Testis (tissue), 2 donors: Measurements from ENCODE around the gene TM4SF5.

Experiments used
- POLR2A ChIP-seq: fragments of 450-650 bp; IDR thresholded peaks from one replicate; pipeline ENCODE4 v1.6.1; 2017; ENCODE audit warnings: antibody characterized with exemption, mild to moderate bottlenecking, moderate library complexity
- TF ChIP-seq, protein P1 (sequence below), 3 experiments: fragments of 450-650 bp in 2 of 3; fragments of 200-600 bp in 1 of 3; sonication (generic) in 1 of 3; IDR thresholded peaks; one replicate each; pipeline ENCODE4 v1.5.1; 2016 to 2019; ENCODE audit warnings: antibody characterized with exemption in 3 of 3, mild to moderate bottlenecking in 2 of 3, moderate library complexity in 1 of 3

DNA sequence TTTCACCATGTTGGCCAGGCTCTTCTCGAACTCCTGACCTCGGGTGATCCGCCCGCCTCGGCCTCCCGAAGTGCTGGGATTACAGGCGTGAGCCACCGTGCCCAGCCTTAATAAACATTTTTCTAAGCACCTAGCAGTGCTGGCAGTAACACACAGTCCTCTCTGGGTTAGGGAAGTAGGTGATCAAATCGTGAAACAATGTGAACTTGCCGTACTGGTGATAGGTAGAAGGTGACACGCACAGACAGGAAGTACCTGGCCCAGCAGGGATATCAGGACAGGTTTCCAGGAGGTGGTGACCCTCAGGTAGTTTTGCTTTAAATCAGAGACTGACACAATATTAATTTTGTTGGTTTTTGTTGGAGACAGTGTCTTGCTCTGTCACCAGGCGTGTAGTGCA lies 39.8 kb downstream of the TM4SF5 start:
- TF ChIP-seq, protein P1, sequence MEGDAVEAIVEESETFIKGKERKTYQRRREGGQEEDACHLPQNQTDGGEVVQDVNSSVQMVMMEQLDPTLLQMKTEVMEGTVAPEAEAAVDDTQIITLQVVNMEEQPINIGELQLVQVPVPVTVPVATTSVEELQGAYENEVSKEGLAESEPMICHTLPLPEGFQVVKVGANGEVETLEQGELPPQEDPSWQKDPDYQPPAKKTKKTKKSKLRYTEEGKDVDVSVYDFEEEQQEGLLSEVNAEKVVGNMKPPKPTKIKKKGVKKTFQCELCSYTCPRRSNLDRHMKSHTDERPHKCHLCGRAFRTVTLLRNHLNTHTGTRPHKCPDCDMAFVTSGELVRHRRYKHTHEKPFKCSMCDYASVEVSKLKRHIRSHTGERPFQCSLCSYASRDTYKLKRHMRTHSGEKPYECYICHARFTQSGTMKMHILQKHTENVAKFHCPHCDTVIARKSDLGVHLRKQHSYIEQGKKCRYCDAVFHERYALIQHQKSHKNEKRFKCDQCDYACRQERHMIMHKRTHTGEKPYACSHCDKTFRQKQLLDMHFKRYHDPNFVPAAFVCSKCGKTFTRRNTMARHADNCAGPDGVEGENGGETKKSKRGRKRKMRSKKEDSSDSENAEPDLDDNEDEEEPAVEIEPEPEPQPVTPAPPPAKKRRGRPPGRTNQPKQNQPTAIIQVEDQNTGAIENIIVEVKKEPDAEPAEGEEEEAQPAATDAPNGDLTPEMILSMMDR (IDR thresholded peaks at IDR 0.05): no peak
- TF ChIP-seq POLR2A: no peak
